Left ventricle myocardium inferior (tissue), 1 donor: ENCODE data around the gene STAM2. TPM values are rescaled to one million over a fixed set of nuclear protein-coding genes. Genes with fewer than 3 reads are reported as not detected.
"Not testable (repeated sequence)": the region's sequence is repeated elsewhere in the genome, so short reads cannot be mapped to it uniquely, and the experiment has no call there.

Experiments
- DNase-seq: peaks from one replicate; pipeline ENCODE4 v3.0.0-alpha.2; 2020
- H3K27ac ChIP-seq: fragments of 200-600 bp; replicated peaks from 2 replicates; pipeline ENCODE4 v1.8.0; 2021
- H3K27me3 ChIP-seq: fragments of 200-600 bp; 2 replicates; pipeline ENCODE4 v1.8.0; 2021; ENCODE audit warnings: low read depth
- H3K36me3 ChIP-seq: fragments of 200-600 bp; 2 replicates; pipeline ENCODE4 v1.8.0; 2021
- H3K4me1 ChIP-seq: fragments of 200-600 bp; 2 replicates; pipeline ENCODE4 v1.8.0; 2021
- H3K4me3 ChIP-seq: fragments of 200-600 bp; 2 replicates; pipeline ENCODE4 v1.8.0; 2021; ENCODE audit warnings: mild to moderate bottlenecking, moderate library complexity
- H3K9me3 ChIP-seq: fragments of 200-600 bp; replicated peaks from 2 replicates; pipeline ENCODE4 v1.8.0; 2021
- CTCF ChIP-seq: fragments of 200-600 bp; IDR thresholded peaks from 2 replicates; pipeline ENCODE4 v1.8.0; 2021; ENCODE audit warnings: antibody characterized with exemption, mild to moderate bottlenecking, borderline replicate concordance
- intact Hi-C: fragments of 100-400 bp; cut with micrococcal nuclease; formaldehyde crosslinking; loops from one replicate; pipeline ENCODE4 v1.11.0; 2022
- total RNA-seq: library from RNA; stranded (reverse); fragmentation: NEBNext Ultra II Directional; extraction: Animal tissue kit (Norgen Biotek cat#: 25700); gene quantifications from one replicate; pipeline ENCODE4 v1.2.1, GENCODE V29; 2021
- donor health status: DM: no; HTN: yes; CAD: no; lungs with severe emphysema.

STAM2 gene
- total RNA-seq, 1 donor from 2014 or later = 27.8 TPM

GRCh38 chr2:152201466-152201830 lies 25.9 kb upstream of the STAM2 start:
- Histone ChIP-seq H3K27ac (no peak overlapping the region), H3K4me3 (no peak overlapping the region), H3K36me3 (no peaks in the 10 kb centered on the region), H3K4me1 (no peaks in the 10 kb centered on the region), H3K9me3 (peaks cover 6% of the 10 kb centered on the region), H3K27me3 (no peaks in the 10 kb centered on the region)
- DNase-seq = no peak
- intact Hi-C loops = no loop called here
- TF ChIP-seq CTCF = no peak

- Histone ChIP-seq H3K4me1 (no peaks in the 10 kb centered on the region), H3K9me3 (peaks cover 6% of the 10 kb centered on the region), H3K27me3 (no peaks in the 10 kb centered on the region), H3K36me3 (no peaks in the 10 kb centered on the region), H3K4me3 (no peak overlapping the region), H3K27ac (no peak overlapping the region)
- peak; percentile 88 for DNase-seq
- no peak for TF ChIP-seq CTCF
- intact Hi-C loops = no loop called here
These were observed 25.3 kb upstream of the STAM2 start for GRCh38 chr2:152200565-152201465.

- Histone ChIP-seq H3K27ac (no peak overlapping the region), H3K9me3 (peaks cover 6% of the 10 kb centered on the region), H3K4me3 (no peak overlapping the region), H3K36me3 (no peaks in the 10 kb centered on the region), H3K4me1 (no peaks in the 10 kb centered on the region), H3K27me3 (no peaks in the 10 kb centered on the region)
- no peak for DNase-seq
- TF ChIP-seq CTCF = no peak
- intact Hi-C loops = no loop called here
These were observed 24.5 kb upstream of the STAM2 start for GRCh38 chr2:152200101-152200500.

- DNase-seq = no peak
- Histone ChIP-seq H3K4me1 (no peaks in the 10 kb centered on the region), H3K27me3 (no peaks in the 10 kb centered on the region), H3K27ac (no peak overlapping the region), H3K9me3 (peaks cover 6% of the 10 kb centered on the region), H3K36me3 (no peaks in the 10 kb centered on the region), H3K4me3 (no peak overlapping the region)
- intact Hi-C loops = no loop called here
- no peak for TF ChIP-seq CTCF
These were observed 22.9 kb upstream of the STAM2 start for GRCh38 chr2:152198499-152198898.

- H3K4me3 ChIP-seq, H3K27me3 ChIP-seq, H3K9me3 ChIP-seq, DNase-seq, H3K4me1 ChIP-seq, H3K27ac ChIP-seq, intact Hi-C loops, H3K36me3 ChIP-seq: not testable (repeated sequence)
These were observed 22.1 kb upstream of the STAM2 start for GRCh38 chr2:152197508-152198284.
